ENCODE data around the gene OXLD1.
A peak's percentile ranks its signal among the peaks of the same experiment; 100 is the strongest.

OXLD1 gene
- 20.8 to 36.0 reads per million in 2 donors for total RNA-seq

GRCh38 chr17:81666342-81667191 lies at the start of gene OXLD1, which contains the start of gene CCDC137:
TSS of gene OXLD1 (minus strand) at chr17:81666605. CDS start at chr17:81666577, 28 bp downstream.
TSS of gene CCDC137 (plus strand) at chr17:81666737. CDS start at chr17:81666767, 30 bp downstream.
- DNase-seq = peak; percentile 89

- no peak for DNase-seq
Measured at GRCh38 chr17:81715107-81715871, 48.9 kb upstream of the OXLD1 start.

DNA sequence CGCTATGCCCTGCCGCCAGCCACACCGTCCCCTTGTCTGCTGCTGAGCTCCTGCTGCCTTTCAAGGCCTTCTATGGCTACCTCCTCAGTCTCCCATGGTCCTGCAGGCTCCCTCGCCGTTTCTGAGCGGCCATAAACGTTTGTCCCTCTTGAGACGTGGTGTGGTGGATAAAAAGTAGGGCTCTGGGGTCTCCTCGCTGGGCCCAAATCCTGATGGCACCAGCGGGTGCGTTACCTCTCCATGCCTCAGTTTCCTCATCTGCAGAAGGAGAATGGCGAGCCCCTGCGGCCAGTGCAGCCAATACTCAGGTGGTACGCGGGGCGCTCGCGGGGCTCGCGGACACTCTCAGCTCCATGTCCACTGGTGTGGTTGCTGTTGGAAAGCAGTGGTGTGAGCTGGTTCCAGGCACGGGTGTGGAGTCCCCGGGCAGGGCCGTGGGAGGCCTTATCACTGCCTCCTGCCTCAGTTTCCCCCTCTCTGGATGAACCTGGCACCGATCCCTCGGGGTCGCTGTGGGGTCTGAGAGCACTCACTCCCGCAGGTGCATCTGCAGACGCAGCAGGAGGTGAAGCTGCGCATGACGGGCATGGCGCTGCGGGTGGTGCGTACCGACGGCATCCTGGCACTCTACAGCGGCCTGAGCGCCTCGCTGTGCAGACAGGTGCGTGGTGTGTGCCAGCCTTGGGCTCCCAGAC lies 48.2 kb upstream of the OXLD1 start:
- DNase-seq = no peak

DNA sequence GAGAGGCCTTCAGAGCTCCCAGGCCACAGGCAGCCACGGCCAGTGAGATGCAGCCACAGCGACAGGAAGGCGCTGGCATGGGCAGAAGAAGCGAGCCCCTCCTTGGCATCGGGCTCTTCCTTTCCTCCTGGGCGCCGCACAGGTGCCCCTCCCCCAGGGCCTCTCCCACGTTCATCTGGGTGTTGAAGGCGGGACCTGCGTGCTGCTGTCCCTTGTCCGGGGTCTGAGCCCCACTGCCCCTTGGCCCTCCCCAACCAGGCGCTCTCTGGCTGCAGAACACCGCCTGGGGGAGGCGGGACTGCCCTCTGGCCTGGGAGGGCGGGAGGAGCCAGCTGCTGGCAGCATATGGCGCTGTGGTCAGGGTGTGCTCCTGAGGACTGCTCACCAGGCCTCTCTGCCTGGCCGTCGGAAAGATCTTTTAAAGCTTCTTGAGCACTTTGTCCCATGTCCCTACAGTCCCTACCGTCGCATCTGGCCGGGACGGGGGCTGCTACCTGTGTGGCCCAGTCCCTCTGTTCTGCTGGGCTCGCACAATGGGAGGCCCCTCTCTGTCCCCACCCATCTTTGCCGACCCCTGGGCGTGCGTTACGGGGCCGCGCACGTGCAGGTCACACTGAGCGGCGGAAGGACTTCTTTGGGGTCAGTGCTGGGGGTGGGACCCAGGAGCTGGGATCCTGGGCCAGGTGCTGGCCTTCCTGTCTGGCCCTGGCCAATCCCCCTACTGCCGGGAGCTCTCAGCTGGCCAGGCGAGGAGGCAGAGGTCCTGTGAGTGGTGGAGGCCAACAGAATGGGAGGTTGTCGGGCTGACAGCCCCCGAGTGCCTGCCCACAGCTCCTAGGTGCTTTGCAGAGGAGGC lies 47.4 kb upstream of the OXLD1 start:
- DNase-seq = no peak

GRCh38 chr17:81713004-81713555 lies 46.7 kb upstream of the OXLD1 start:
- DNase-seq = no peak

GRCh38 chr17:81712468-81713003 lies 46.1 kb upstream of the OXLD1 start:
- no peak for DNase-seq

- peak; percentile 65 for DNase-seq
Measured at GRCh38 chr17:81711814-81712467, 45.5 kb upstream of the OXLD1 start, which contains the start of gene SLC25A10. TSS of gene SLC25A10 (plus strand) at chr17:81712284. CDS start at chr17:81712427, 143 bp downstream.

DNA sequence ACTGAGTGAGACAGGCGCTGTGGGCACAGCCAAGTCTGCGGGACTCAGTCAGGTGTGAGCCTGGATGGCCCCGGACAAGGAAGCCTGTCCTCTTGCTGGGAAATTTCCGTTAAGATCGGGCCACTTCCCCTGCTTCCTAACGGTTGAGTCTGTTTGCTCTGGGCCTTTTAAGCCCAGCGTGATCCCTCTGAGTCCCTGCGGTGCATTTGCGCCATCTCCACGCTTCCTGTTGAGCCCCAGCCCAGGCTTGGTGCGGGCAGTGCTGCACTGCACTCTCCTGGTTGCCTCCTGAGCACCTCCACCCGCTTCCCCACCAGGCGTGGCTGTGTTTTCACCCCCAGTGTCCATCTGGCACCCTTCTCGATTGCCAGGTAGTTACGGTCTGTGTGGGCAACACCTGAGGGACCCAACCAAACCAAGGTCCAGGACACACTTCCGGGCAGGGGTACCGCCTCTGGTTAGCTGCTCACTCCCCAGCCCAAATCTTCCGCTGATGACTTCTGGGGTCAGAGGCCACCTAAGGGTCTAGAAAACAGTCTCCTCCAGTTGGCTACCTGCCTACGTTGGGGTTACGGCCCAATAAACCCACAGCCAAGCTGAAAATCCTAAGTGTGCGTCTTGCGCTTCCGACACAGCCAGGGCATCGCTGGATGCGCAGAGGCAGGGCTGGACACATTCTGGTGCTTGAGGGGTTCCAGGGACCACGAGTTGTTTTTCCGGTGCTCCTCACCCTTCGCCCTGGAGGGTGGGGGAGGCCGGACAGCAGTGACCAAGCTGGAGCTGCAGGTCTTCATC lies 44.3 kb upstream of the OXLD1 start:
- DNase-seq = no peak

- no peak for DNase-seq
Measured at GRCh38 chr17:81708739-81709185, 42.4 kb upstream of the OXLD1 start.

DNA sequence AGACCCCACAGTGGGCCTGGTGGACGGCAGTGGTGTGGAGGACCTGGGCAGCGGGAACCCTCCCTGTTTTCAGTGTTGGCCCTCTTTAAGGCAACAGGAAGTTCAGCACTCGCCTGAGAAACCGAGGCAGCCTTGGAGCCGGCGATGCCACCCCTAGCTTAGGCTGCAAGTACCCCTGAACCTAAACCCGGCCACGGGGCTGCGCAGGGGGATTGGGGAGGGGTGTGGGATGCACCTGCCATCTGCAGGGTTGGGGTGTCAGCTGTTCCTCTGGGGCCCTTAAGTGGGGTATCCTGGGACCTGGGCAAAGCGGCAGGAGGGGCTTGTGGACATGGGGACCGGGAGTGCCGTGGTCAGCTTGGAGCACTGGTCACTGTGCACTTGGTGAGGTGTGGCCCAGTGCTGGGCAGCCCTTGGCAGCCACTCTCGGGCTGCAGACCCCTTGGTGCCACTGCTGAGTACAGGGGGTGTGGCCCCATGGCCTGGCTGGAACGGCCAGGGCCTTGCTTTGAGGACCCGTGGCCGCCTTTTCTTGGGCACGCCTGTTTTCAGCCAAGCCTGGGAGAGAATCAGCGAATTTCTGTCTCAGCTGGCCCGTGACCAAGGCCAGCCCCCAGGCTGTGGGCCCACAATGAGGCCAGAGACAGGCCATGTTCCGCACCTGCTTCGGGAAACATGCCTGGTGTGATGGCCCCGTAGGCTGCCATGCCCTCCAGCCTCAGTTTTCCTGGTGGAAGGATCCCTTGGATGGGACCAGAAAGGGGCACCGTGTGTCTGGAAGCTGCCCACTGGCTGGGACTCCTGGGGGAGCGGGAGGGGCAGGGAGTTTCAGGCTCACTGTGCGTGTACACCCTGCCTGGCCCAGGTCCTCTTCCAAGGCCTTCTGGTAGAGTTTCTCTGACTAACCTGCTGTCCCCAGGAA lies 41.6 kb upstream of the OXLD1 start:
- no peak for DNase-seq

DNA sequence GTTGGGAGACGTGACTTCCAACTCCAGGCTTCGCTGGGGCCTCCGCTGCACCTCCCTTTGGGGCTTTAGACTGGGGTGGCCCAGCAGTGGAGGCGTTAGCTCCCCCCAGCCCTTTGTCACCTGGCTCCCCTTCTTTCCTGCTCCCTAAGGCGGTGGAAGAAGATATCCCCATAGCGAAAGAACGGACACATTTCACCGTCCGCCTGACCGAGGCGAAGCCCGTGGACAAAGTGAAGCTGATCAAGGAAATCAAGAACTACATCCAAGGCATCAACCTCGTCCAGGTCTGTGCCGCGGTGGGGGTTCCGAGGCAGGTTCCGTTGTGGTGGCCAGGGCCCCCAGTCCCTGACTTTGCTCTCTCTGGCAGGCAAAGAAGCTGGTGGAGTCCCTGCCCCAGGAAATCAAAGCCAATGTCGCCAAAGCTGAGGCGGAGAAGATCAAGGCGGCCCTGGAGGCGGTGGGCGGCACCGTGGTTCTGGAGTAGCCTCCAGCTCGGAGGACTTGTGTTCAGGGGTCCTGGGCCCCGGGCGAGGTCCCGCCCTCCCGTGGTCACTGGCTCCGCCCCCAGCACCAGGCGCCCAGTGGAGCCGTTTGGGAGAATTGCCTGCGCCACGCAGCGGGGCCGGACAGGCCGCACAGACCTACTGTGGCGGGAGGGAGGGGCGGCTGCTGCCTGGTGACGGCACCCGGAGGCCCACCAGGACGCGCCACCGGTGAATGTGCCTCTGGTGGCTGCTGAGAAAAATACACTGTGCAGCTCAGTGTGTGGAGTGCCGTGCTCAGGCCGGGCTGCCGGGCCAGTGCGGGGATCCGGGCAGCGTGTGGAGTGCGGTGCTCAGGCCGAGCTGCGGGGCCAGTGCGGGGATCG lies 40.6 kb upstream of the OXLD1 start:
- DNase-seq = no peak

- DNase-seq = no peak
Measured at GRCh38 chr17:81706232-81706611, 39.8 kb upstream of the OXLD1 start.

- DNase-seq = no peak
Measured at GRCh38 chr17:81705518-81706231, 39.3 kb upstream of the OXLD1 start.

DNA sequence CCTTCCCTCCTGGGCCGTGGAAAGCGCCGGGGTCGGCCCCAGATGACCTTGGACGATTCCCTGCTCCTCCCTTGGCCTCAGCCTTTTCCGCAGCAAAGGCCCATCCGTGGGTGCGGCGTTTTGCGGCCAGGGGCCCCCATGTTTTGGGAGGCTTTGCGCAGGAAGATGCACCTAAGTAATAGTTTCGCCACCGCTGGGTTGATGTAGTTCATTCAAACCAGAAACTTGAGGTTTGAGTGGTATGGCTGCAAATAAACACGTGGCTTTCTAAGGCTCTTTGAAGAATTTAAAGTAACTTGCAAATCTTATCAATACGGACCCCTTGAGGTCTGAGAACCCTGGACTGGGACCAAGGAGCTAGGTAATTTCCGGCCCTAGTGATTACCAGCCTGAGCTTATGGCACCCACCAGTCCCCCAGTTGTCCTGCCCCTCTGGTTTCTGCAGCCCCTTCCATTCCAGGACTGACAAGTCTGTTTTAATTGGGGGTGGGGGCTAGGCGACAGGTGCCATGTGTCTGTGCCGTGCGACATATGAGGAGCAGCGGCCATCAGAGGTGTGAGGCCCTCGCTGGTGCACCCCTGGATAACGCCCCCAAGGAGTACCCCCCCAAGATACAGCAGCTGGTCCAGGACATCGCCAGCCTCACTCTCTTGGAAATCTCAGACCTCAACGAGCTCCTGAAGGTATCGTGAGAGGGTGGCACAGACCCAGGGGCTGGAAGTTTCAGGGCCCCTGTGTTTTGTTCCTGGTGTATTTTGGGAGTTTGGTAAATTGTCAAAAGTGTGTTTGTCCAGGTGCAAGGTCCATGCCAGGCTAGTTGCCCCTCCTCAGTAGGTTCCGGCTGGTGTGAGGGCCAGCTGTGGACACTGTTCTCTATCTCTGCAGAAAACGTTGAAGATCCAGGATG lies 37.6 kb upstream of the OXLD1 start:
- no peak for DNase-seq

GRCh38 chr17:81702934-81703746 lies 36.7 kb upstream of the OXLD1 start, which contains the start of gene MRPL12:
TSS of gene MRPL12 (plus strand) at chr17:81703367. CDS start at chr17:81703502, 135 bp downstream.
- DNase-seq = peak; percentile 84

Data from T-helper 9 cell (primary cell).